EH (cell line): ENCODE data around the gene COL4A2.

ENCODE experiments used
- DNase-seq: peaks from one replicate; pipeline ENCODE4 v3.0.0-alpha.2; 2015; ENCODE audit warnings: low read depth

COL4A2 gene

DNA sequence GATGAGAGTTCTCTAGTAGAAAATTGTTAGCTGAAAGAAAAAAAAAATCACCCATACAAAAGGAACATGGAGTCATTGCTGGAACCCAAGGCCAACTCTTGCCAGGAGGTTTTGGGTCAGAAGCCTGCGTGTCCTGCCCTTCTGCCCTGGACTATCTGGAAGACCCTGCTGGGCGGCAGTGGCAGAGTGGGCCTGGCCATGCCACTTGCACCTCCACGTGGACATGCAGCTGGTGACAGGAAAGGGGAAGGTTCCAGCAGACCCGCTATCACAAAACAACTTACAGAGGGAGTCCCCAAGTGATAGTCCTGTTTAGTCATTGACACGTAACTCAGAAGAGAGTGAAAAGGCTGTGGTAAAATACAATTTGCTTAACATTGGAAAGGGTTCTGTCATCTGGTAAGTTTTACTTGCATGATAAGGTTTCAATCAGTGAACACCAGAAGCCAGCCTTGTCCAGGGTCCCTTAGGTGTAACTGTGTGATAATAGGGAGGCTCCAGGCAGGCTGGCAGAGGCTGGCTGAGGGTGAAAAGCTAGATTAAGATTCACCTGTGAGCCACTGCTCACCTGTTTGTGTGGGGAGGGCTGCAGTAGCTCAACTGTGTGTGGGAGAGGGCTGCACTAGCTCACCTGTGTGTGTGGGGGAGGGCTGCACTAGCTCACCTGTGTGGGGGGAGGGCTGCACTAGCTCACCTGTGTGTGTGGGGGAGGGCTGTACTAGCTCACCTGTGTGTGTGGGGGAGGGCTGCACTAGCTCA lies 47.8 kb downstream of the COL4A2 start:
- no peak for DNase-seq

DNA sequence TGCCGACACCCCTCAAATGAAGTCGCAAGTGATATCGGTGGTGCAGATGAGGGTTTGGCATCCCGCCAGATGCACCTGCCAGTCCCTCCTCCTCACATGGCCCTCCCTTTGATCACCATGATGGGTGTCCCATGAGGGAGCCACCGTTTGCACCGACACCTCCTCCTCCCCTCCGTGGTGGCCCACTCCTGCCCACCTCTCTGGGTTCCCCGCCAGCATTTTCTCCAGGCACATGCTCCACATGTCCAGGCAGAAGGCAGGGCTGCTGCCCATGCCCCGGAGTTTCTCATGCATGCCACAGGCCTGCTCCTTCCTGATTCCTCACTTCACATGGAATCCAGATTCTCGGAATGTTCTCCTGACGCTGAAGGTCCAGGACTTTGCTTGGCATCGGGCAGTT lies 49.3 kb downstream of the COL4A2 start:
- DNase-seq: peak; percentile 64

DNA sequence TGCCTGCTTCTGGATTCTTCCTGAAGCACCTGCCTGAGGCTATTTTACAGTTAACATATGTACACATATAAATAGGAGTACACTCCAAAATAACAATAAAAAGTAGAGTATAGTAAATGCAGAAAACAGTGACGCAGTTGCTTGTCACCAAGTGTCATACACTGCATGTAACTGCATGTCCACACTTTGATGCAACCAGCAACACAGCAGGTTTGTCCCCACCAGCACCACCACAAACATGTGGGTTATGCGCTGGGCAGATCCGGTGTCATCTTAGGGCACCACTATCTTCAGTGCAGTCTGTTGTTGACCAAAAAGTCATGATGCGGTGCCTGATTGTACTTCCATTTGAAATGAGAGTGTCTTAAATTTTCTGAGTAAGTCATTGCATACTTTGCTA lies 51.3 kb downstream of the COL4A2 start:
- DNase-seq: no peak

DNA sequence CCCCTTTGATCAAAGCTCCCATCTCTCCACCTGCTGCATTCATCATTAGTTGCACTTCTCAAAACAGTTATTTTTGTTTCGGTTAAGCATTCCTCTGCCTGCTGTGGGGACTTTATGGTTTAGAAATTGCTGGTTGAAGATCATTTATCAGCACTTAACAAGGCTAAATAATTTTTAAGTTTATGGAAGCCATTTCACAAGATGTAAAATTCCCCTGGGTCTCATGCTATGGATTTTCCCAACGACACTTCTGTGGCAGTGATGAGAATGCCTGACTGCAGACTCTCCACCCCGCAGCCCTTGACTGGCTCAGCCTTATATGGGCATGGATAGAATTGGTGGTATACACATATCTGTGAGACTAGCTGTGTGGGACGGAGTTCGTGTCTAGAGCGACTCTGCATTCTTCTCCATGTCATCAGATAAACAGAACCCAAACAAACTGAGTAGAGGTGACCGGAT lies 52.8 kb downstream of the COL4A2 start:
- no peak for DNase-seq

DNA sequence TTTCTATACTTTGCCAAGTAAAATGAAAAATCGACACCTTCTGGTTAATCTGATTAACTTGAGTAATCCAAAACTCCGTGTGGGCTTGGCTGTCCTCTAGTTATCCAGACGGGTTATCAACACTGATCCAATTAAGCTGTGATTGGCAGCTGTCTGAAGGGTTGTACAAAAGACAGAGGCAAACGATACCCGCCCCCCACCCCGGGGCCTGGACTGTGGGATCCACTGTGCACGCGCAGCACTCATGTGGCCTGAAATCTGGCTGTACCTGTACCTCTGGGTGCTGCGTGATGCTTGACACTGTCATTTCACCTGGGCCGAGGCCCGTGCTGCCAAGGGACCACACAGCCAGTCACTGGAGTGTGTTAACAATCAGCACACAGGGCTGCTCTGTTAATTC lies 53.5 kb downstream of the COL4A2 start:
- DNase-seq: no peak

DNA sequence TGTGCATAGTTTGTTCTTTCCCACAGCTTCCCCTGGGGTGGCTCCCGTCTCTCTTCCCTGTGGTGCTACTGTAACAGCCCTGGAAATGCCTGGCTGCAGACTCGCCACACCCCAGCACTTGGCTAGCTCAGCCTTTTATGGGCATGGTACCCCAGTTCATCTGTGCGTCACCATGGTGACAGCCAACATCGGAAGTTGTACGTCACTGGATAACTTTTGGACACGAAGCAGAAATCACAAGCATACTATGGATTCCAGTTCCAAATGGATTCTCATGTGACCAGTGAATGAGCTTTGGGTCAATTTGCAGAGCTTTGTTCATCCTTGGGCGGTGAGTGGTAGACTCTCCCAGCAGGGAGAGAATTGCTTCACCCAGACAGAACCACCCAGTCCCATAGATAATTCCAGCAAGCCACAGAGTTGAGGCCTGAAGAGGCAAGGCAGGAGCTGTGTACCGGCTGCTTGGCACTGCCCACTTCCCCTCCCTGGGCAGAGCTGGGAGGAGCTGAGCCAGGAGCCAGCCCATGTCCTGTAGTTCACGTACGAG lies 54.4 kb downstream of the COL4A2 start:
- DNase-seq: peak; percentile 80

DNA sequence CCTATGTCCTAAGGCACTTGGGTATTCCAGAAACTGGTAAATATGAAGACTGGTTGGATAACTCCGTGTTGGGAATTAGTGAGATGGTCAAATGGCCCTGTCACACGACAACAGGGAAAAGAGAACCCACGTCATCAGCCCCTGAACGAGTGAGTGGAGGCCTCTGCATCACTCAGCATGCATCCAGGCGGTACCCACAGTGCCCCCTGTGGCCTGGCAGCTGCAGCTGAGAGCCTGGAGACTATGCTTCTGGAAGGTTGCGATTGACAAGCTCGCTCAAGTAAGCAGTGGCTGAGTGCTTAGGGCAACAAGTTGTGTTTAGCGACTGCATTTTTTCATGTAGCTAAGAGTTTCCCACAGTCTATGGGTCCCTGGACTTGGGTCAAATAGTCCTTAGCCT lies 55.9 kb downstream of the COL4A2 start:
- DNase-seq: no peak

DNA sequence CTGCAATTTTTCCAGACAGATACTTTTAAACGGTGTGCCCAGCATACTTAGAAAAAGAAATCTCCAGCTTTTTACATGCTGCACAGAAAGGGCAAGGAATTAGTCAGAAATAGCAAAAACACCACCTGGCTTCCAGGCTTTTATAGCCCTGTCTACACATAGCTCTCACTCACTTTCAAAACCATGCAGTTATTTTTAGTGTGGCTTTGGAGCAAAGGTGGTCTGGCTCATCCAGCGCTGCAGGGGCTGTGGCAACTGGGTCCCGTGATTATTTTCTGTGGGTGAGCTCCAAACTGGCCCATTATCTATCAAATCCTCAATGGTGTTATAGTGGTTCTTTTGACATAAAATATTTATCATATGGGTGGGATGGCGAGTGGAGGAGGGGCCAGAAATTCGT lies 57.0 kb downstream of the COL4A2 start:
- no peak for DNase-seq

DNA sequence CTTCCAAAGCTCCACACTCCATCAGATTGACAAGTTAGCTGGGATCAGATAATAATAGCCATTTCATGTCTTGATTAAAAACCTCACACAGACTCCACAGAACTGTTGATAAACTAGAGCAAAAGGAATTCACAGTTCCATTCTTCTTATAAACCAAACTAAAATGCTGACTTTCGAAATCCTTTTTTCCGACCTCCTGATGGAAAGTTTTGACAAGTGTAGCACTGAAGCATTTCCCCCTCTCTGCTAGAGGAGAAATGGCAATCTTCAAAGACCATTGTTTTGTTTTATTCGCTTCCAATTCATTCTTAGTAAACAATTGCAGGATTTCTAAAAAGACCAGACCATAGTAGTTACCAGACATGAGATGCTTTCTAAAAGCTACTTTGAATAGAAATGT lies 58.8 kb downstream of the COL4A2 start:
- no peak for DNase-seq

DNA sequence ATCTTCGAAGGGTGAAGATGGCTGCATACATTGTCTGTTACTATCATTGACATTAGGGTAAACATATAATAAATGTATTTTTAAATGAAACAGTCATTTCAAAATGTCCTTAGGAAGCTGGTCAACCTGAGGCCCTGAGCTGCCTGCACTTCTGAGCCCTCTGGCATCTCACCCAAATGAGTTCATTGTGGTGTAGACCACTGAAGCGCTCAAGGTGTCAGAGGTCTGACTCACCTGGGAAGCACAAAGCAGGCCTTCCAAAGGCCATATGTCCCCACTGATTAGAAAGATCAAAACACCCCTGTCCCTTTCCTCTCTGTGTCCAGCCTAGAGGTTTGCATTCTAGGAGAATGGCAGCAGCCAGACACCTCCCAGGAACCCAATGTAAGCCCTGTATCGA lies 59.6 kb downstream of the COL4A2 start:
- DNase-seq: no peak

DNA sequence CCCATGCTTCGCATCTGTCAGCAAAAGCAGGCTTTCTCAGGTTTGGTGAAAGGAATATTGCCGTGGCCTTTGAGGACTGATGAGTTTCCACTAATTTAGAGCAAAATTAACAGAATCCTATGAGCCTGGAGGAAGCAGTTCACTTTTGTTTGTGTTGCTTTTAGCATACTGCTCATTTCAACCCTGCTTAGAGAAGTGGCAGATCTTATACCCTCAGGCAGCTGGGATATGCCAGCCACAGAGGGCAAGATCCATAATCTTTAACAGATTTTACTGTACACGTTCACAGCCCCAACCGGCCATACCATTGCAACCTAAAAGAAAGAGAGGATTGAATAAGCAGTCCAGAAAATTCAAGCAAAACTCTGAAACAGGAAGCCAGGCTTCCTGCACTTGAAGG lies 60.5 kb downstream of the COL4A2 start:
- DNase-seq: no peak

DNA sequence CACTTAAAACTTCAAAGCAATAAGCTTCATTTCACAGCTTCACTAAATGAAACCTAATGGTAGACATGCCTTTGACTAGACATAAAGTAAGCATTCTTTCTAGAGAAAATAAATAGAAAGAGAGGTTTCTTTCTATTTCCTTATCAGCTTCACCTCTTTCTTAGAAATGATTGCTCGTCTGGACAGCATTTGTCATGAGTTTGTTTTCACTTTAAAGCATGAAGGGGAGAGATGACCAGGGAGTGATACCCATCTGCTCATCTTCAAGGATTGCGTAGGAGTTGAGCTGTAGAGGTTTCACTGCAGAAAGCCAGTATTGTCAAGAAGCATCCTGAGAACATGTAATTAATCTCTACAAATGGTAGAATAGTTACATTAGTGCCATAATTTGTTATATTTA lies 61.3 kb downstream of the COL4A2 start:
- no peak for DNase-seq

DNA sequence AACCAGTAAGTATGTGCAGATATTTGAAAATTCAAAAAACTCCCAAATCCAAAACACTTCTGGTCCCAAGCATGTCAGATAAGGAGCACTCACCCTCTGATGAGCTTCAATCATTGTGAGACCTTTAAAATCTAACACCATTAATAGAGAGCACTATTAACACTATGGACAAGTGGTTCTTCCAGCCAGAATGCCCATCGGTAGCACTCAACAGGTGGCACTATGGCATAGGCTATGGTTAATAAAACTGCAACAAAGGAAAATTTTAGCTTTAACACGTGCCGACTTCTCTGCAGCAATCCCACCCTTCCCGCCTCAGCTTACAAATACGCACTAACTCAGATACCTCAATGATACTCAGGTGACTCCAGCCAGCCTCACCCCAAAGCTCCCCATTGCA lies 62.3 kb downstream of the COL4A2 start:
- no peak for DNase-seq

DNA sequence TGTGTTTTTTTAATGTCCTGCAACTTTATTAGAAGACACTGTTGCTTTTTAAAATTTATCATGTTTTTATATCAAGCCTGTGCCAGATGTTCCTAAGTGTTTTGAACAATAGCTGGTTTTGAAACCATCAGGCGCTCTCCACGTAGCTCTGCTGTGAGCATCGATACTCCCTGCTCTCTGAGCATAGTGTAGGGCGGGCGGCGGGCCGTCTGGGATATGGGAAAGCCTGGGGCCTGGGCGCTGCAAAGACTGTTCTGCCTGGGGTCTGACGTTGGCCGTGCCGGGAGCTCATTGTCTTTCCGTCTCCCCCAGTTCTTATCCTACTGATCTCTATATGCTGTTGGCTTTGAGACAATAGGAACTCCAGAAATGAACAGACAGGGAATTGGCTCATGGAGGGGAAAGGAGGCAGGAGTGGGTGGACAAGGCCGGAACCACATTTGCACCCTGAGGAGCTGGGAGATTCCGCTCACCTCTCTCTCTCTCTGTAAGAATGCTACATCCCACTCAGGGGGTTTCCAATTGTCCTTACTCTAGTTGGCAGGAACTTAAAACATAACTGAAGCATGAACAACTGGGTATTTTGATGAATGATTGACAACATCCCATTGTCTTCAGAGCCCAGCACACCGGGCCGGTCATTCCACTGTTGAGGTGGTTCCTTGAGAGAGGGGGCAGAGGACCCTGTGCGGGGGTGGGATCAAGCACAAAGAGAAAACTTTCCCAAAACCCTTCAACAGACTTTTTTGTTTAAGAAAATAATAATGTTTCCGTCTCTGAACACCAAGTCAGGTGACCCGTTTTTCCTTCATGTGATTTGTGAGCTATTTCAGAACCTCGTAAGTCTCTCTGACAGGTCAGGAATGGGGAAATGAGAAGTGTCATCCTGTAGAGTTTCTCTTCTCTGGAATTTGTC lies 64.7 kb downstream of the COL4A2 start:
- no peak for DNase-seq

DNA sequence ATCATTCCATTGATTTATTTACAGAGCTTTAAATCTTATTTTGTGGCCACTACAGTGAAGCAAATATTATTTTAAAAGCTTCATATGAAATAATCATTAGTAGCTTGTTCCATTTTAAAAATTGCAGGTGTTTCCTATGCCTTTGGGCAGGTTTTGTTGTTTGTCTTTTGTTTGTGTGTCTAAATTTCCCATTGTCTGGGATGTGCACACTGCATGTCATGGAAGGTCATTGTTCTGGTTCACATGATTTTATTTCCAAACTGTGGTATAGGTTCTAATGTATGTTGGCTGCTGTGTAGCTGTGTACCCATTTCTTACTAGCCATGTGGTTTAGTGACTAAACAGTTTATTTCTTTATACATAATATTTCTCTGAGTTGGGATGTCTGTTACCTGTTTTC lies 65.6 kb downstream of the COL4A2 start:
- no peak for DNase-seq

DNA sequence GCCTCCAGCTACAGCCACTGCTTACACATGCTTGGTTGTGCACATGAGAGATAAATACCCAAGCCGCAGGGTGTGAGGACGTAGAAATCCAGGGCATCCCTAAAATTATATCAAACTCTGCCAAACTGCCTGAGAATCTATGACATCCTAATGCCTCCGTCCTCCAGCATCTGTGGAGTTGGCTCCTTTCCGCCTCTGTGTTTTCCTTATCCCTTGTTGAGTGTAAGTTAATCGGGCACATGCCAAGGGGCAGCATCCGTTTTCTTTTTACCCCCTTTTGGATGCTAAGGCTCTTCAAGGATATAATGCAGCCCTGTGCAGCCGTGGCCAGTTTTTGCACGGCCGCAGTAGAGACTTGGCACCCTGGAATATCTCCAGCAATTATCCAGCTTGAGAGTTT lies 66.5 kb downstream of the COL4A2 start:
- no peak for DNase-seq

DNA sequence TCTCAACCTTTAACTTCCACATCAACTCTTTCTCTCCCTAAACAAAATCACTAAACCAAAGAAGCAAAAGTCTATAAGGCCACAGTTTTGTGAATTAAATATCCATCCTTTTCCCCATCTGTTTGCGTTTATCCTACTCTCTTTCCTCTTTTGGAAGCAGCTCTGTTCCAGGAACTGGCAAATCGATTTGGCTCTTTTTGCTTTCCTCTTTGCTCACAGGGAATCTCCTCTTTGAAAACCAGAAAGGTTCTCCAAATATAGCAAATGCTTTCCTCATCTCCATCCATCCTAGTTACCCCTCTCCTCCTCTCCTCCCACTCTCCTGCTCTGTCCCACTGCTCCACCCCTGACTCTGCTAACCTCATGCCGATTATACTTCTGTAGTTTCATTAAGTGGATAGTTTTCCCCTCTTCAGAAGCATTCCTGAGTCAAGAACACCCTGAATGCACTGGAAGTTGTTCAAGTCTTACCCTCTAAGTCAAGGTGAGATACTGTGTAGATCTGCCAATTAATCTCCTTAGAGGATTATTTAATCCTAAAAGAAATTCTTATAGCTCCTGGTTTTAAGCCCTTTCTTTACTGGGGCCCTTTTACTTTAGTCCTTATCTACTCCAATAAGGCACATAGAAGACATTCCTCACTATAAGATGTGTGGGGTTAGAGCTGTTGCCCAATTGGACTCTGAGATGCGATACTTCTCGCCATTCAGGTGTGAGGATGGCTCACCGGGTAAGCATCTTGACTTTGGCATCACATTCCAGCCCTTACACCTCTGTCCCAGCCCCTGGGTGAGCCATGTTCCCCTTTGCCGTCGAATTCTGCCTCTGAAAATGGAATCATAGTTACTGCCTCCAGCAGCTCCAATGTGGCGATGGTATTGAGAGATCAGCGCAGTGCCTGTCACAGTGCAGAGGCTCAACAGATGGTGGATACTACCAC lies 67.6 kb downstream of the COL4A2 start:
- no peak for DNase-seq

DNA sequence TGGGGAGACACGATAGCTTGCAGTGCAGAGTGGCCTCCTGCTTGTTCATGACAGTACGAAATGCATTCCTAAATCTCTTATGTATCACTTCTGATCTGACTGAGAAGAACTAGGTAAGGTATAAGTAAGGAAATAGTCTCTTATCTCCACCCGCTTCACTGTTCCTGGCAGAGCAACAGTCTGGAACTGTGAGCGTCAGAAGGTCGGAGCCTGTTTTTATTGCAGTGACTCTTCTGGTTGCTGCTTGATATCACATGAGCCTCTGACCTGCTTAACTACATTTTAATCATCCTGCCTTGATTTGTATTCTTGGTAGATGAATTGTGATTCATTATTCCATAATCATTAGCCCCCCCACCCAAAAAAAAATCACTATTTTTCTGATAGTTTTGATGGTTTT lies 69.0 kb downstream of the COL4A2 start:
- DNase-seq: no peak

DNA sequence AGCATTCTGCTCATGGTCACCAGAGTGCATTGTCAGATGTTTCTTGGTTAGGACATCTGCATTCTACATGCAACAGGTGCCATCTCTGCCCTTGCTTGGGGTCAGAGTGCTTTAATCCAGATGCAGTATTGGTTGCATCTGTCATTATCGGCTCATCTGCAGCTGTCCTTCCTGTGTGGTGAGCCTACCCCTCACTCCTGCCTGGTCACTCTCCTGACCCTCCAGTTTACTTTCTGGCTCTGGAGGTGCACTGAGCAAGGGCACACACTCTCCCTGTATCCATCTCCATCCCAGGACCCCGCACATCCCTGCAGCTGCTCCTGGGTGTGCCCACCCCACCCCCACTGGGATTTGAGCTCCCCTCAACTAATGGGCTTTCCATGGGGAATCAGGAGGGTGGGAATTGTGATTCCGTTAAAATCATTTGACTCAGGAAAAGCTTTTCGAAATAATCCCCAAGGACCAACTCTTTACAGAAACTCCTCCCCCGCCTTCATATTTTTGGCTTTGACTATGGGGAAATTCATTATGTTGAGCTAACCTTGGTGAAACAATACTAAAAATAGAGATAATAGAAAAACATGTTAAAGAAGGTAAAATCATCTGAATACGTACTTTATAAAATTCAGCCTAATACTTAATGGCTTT lies 70.2 kb downstream of the COL4A2 start:
- no peak for DNase-seq

DNA sequence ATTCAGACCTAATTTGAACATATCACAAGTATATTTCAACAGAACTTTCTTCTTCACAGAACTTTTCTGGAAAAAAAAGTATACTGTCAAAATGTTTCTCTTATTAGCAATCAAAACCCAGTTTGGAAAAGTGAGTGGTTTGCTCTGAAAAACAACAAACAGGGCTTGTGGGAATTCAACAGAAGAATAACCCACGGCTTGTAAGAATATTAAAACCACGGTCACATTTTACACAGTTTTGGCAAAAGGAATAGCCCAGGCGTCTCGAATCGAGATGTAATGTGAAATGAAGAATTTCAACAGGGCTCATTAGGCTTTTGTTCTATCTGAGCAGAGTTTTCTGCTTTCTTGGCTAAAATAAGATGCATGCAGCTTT lies 70.7 kb downstream of the COL4A2 start:
- no peak for DNase-seq

DNA sequence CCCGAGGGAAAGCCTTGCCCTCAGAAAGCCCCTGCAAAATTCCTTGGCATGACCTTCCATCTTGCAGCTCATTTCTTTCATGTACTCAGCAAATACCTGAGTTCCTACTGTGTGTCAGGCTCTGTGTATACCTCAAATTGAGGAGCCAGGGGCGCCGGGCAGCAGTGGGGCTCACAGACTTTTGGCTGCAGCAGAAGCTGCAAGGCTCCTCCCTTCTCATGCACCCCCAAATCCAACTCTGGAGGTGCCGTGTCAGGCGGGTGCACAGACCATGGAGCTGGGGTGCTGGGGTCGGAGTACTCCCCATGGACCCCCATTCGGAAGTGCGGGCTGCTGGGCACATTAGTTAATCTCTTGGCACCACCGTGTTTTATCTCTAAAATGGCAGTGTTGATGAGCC lies 72.3 kb downstream of the COL4A2 start:
- DNase-seq: no peak
